ENCODE data around the gene AGFG2.
A peak's percentile ranks its signal among the peaks of the same experiment; 100 is the strongest.

AGFG2 gene

GRCh38 chr7:100606313-100606712 is 67.3 kb downstream of the AGFG2 start:
- DNase-seq, result no peak

DNA sequence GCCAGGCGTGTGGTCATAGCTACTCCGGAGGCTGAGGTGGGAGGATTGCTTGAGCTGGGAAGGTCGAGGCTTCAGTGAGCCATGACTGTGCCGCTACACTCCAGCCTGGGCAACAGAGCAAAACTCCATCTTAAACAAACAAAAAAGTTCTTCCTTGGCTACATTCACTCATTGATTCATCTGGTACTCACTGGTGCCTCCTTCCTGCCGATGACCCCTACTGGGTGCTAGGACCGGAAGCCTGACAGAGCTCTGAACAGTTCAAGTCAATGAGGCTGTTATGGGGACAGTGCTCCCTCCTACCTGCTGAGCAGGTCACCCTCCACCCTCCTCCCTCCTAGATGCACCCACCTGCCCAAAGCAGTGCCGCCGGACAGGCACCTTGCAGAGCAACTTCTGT is 68.1 kb downstream of the AGFG2 start:
- no peak for DNase-seq

- DNase-seq, result no peak
These were observed 71.0 kb downstream of the AGFG2 start for GRCh38 chr7:100609958-100610357.

- peak; percentile 85 to 100 (median 98) for DNase-seq
These were observed 73.2 kb downstream of the AGFG2 start, which contains the start of gene MOSPD3 for GRCh38 chr7:100611983-100612729. MOSPD3 (plus strand) TSS chr7:100612540; CDS start chr7:100612792, 252 bp downstream.

- peak in 2 of 51 donors; percentile 33 to 36 for DNase-seq
These were observed 73.9 kb downstream of the AGFG2 start for GRCh38 chr7:100612730-100613390.

DNA sequence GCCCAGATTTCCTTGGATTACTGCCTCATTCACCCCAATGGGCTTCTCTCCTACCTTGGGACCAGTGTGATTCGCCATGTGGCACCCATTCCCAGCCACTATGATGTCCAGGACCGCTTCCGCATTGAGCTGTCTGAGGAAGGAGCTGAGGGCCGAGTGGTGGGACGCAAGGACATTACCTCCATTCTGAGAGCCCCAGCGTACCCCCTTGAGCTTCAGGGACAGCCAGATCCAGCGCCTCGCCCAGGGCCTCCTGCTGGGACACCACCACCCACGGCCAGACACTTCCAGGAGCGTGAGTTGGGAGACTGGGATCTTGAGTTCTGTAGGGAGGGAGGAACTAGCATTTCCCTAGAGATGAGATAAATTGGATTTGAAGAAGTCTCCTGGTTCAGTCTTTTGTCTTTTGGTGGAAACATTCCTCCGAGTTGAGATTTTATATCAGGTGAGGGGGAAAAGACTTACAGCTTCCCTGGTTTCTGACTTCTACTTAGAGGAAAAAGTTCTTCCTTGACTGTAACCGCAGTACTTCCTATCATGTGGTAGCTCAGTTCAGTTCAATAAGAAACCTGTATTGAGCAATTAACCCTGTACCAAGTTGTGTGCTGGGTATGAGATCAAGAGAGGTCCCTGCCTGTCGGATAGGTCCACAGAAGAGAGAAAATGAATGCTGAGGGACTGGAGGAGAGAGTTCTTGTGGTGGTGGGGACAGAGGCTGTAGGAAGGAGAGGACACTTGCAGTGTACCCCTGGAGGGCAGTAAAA is 74.6 kb downstream of the AGFG2 start:
- no peak for DNase-seq

- DNase-seq, result no peak
These were observed 75.4 kb downstream of the AGFG2 start for GRCh38 chr7:100614308-100614861.

All from hypothalamus (tissue), 51 donors.